SHP77 (cell line): Measurements from ENCODE around the gene IFITM1.
"Not testable (repeated sequence)": the region's sequence is repeated elsewhere in the genome, so short reads cannot be mapped to it uniquely, and the experiment has no call there.

Experiments used
- DNase-seq, 2 experiments: peaks; one replicate each; lab custom pipeline; 2025; lab: John Stamatoyannopoulos, UW

Gene IFITM1

DNA sequence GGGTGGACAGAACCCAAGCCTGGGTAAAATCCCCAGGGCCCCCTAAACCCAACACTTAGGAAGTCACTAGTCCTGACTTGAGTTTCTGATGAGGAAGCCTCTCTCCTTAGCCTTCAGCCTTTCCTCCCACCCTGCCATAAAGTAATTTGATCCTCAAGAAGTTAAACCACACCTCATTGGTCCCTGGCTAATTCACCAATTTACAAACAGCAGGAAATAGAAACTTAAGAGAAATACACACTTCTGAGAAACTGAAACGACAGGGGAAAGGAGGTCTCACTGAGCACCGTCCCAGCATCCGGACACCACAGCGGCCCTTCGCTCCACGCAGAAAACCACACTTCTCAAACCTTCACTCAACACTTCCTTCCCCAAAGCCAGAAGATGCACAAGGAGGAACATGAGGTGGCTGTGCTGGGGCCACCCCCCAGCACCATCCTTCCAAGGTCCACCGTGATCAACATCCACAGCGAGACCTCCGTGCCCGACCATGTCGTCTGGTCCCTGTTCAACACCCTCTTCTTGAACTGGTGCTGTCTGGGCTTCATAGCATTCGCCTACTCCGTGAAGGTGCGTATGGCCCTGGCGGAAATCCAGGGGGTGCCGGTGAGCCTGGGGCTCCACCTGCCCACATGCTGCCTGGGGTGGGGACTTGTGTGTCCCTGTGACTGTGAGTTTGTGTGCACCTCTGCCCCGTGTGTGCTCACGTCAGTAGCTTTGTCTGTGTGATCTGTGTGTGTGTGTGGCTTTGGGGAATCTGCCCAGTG is at the start of gene IFITM1:
TSS of gene IFITM1 (plus strand) at position 254 of the 767 bp plus-strand sequence. CDS start at position 385, 131 bp downstream.
- DNase-seq: no peak

DNA sequence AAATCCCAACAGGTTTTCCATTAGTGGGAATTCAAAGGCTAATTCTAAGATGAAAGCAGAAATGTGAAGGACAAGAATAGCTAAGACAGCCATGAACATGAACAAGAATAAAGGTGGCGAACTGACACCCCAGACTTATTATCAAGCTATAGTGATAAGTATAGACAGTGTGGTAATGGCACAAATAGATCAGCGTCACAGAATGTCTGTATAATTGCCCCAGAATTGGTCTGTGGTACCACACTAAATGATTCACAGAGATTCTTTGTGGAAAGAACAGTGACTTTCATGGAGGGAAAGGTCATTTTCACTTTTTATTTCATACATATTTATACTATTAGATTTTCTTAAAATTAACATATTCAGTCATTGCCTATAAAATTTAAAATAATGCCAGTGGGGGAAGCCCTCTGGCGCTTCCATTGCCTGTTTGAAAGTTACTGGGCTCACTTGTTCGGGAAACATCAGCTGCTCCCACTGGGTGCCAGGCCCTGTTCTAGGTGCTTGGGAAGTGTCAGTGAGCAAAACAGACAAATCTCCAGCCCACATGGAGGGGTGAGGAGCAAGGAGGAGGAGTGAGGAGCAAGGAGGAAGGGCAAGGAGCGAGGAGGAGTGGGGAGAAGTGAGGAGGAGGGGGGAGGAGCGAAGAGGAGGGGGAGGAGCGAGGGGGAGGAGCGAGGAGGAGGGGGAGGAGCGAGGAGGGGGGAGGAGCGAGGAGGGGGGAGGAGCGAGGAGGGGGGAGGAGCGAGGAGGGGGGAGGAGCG is 47.0 kb upstream of the IFITM1 start:
- DNase-seq: no peak

DNA sequence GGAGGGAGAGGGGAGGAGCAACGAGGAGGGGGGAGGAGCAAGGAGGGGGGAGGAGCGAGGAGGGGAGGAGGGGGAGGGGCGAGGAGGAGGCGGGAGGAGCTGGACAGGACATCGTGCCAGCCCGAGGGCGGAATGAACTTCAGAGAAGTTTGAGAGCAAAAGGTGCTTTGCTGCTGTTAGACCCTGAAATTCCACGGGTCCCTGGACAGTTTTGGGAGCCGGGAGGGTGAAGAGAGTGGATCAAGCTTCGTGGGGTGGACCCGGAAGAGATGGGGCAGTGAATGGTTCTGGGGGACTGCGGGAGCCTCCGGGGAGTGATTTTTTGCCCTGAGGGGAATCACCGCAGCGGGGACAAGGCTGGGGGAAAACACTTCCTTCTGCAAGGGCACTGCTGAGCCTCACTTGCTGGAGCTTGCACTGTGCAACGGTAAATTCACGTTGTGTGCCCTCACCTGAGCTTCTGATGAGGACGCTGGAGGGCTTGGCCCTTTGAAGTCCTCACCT is 46.3 kb upstream of the IFITM1 start:
- DNase-seq: no peak

DNA sequence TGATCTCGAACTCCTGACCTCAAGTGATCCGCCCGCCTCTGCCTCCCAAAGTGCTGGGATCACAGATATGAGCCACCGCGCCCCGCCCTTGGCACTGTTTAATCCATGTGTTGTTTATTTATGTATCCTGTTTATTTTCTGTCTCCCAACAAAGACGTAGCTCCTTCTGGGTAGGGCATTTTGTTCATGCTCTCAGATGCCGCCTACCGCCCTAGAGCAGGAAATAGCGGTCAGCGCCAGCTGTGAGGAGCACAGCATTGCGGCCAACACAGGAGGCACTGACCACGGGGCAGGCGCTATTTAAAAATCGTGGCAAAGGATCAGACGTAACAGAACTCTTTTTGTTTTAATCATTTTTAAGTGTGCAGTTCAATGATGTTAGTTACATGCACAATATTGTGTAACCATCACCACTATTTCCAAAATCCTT is 45.1 kb upstream of the IFITM1 start:
- DNase-seq: not testable (repeated sequence)

DNA sequence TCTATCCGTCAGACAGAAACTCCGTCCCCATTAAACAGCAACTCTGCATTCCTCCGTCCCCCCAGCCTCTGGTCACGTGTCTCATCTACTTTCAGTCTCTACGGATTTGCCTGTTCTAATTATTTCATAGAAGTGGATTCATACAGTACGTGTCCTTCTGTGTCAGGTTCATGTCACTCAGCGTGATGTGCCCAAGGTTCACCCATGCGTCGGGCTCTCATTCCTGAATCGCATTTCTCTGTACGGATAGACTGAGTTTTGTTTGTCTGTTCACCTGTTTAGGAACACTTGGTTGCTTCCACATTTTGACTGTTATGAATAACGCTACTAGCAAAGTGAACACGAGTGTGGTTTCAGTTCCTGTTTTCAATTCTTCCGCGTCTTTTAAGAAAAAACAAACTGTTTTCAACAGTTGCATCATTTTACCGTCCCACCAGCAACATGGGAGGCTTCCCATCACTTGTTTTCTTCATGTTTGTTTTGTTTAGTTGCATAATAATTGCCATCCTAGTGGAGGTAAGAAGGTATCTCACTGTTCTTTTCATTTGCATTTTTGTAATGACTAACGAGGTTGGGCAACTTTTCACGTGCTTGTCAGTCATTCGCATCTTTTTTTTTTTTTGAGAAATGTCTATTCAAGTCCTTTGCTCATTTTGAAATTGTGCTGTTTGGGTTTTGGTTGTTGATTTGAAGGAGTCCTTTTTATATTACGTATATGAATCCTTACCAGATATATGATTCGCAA is 44.5 kb upstream of the IFITM1 start:
- no peak for DNase-seq

DNA sequence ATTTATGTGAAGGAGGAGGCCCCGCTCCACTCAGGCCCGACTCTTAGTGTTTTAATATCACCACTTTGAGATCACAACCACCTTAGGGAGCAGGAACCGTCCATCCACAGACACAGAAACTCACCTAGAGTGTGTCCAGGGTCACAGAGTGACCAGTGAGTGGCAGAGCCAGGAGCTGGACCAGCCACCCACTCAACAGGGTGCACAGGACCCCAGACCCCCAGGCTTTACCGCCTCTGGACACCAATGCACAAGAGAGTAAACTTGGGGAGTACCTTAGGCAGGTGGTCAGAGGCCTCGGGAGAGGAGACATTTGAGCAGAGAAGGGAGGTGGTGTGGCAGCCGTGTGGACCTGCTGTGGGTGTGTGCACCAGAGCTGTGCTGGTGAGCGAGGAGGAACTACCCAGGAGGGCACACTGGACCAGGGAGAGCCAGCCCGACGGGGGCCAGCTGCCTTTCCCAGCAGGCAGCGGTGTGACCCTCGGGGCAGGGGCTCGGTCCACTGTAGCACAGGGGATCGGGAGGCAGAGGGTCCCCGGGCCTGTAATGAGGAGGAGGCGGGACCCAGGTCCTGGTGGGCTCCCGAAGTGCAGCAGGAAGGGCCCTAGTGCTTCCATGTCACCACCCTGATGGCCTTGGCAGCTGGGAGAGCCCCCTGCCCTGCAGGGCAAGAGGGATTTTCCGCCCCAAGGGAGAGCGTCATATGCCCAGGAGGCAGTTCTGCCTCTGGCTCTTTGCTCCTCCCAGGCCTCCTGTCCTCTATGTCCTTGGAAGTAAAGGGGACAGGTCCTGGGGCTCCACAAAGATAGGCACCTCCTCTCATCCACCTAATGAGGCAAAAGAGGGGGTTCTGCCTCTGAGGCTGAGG is 43.2 kb upstream of the IFITM1 start:
- DNase-seq: no peak

DNA sequence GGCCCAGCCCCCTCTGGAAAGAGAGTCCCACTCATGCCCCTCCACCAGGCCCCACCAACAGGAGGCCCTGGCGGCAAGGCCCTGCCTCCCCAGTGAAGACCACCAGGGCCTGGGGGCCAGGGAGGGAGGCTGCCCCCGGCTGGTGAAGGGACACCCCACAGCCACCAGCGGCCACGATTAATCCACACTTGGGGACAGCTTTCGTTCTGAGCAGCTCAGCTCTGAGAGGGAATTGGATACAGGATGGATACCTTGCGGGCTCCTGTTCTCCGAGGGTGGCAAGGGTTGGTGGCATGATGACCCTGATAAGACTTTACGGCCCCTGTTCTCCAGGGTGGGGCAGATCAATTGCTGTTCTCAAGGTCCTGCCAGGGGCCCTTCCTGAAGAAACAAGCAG is 42.5 kb upstream of the IFITM1 start:
- no peak for DNase-seq

DNA sequence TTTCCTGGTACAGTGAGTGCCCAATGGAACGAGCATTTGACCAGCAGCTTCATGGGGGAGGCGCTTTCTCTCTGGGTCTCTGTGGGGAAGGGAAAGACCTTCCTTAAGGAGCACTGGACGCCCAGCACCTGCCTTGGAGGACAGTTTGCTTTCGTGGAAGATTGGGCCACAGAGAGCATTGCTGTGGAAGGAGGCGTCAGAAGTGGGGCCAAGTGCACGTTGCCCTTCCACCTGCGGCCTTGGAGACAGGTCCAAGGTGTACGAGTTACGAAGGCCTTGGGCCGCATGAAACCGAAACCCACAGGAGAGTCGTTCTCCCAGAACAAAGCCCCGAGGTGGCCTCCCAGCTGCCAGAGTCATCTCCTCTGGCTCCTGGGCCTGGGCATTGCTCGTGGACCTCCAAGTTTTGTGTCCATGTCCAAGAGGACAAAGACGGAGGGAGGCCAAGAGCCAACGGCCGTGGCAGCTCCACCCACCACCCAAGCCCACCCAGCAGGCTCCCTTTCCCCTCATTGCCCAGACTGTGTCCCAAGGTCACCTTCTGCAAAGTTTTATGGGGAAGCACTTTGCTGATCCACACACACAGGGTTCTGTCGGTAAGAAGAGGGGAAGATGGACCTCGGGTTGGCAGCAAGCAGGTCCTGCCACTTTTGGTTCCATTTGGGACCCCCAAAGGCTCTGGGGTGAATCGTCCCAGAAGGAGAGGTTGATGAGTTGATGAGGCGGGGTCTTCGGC is 41.5 kb upstream of the IFITM1 start:
- DNase-seq: no peak

DNA sequence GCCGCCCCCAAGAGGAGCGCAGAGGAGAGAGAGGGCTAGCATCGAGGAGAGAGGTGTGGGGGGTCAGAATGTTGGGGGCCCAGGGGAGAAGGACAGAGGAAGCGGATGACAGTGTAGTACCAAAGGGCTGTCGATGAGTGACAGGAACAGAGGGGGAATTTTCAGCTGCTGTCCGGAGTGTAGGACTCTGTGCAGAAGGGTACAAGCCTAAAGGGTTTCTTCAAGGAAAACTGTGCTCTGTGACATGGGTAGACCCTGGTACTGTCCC is 41.0 kb upstream of the IFITM1 start:
- no peak for DNase-seq

DNA sequence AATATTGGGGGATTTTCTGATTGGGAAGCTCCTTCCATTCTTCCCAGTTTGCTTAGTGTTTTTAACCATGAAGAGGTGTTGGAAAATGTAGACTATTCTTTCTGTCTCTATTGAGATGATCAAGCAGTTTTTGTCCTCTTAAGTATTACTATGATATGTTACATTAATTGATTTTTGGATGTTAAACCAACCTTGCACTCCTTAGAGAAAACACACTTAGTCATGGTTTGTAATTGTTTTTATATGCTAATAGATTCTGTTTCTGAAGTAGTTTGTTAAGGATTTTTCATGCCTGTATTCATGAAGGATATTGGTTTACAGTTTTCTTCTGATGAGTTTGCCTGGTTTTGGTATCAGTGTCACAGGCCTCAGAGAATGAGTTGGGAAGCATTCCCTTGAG is 37.6 kb upstream of the IFITM1 start:
- DNase-seq: no peak

DNA sequence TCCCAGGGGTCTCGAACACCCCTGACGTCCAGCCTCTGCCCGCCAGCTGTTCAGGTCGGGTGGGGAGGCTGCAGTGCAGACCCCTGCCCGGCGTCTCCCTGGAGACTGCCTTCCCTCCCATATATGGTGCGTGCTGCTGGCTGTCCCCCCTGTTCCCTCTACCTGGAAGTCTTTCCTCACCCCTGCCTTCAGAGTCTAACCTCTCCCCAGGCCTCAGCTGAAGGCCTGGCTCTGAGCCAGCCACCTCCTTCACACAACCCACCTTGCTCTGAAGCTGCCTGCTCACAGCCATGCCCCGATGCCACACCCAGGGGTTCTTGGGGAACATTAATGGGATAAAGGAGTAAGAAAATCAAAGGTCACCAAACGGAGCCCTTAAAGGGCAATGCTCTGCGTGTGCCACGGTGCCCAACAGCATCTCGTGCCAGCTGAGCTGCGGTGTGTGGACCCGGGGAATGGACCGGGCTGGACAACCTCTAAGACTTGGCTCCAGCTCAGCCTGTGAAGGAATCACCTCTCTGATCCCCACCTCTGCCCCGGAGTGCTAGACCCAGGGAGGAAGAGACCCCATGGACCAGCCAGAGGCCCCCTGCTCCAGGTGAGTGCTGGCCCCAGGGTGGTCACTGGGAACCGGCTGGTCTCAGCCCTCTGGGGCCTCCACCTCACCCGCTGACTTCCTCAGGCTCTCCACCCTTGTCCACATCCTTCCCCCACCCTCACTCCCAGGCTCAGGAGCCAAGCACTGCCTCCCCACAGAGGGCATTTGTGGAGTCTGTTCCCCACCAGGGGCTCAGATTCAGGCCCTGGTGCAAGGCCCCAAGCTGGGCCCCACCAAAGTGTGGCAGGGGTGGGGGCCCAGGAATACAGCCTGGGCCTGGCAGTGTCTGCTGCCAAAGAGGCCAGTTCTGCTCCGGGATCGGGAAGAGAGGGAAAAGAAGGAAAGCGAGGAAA is 35.6 kb upstream of the IFITM1 start, which contains the start of gene NLRP6:
TSS of gene NLRP6 (plus strand) at position 407 of the 951 bp plus-strand sequence. CDS start at position 570, 163 bp downstream.
- no peak for DNase-seq

DNA sequence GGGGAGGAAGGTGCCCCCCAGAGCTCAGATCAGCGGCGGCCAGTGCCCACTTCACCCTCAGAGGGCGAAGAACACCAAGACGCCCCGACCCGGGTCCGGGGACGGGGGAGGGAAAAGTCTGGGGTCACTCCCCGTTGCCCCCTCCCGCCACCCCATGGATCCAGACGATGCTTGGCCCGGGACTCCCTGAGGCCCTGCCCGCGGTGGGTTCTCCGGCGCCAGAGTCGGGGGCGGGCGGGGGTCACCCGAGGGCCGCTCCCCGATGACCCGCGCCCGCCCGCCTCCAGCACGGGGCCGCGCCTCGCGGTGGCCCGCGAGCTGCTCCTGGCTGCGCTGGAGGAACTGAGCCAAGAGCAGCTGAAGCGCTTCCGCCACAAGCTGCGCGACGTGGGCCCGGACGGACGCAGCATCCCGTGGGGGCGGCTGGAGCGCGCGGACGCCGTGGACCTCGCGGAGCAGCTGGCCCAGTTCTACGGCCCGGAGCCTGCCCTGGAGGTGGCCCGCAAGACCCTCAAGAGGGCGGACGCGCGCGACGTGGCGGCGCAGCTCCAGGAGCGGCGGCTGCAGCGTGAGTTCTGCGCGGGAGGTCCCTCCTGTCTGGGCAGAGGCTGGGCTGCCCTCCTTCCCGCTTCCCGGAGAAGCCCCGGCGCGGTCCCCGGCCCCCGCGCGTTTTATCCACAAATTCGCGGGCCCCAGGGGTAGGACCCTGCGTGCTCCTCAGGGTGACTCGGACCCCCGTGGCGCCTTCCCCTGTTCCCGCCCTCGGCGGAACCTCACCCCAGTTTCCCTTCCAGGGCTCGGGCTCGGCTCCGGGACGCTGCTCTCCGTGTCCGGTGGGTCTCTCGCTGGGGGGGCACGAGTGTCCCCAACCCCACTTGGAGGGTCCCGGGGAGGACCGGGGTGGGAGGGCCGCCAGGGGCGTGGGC is 34.5 kb upstream of the IFITM1 start:
- no peak for DNase-seq

DNA sequence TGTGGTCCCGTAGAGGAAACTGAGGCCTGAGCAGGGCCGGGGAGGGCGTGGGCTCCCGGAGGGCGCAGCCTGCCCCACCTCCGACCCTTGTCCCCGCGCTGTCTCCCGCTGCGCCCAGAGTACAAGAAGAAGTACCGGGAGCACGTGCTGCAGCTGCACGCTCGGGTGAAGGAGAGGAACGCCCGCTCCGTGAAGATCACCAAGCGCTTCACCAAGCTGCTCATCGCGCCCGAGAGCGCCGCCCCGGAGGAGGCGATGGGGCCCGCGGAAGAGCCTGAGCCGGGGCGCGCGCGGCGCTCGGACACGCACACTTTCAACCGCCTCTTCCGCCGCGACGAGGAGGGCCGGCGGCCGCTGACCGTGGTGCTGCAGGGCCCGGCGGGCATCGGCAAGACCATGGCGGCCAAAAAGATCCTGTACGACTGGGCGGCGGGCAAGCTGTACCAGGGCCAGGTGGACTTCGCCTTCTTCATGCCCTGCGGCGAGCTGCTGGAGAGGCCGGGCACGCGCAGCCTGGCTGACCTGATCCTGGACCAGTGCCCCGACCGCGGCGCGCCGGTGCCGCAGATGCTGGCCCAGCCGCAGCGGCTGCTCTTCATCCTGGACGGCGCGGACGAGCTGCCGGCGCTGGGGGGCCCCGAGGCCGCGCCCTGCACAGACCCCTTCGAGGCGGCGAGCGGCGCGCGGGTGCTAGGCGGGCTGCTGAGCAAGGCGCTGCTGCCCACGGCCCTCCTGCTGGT is 33.7 kb upstream of the IFITM1 start:
- no peak for DNase-seq

DNA sequence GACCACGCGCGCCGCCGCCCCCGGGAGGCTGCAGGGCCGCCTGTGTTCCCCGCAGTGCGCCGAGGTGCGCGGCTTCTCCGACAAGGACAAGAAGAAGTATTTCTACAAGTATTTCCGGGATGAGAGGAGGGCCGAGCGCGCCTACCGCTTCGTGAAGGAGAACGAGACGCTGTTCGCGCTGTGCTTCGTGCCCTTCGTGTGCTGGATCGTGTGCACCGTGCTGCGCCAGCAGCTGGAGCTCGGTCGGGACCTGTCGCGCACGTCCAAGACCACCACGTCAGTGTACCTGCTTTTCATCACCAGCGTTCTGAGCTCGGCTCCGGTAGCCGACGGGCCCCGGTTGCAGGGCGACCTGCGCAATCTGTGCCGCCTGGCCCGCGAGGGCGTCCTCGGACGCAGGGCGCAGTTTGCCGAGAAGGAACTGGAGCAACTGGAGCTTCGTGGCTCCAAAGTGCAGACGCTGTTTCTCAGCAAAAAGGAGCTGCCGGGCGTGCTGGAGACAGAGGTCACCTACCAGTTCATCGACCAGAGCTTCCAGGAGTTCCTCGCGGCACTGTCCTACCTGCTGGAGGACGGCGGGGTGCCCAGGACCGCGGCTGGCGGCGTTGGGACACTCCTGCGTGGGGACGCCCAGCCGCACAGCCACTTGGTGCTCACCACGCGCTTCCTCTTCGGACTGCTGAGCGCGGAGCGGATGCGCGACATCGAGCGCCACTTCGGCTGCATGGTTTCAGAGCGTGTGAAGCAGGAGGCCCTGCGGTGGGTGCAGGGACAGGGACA is 32.9 kb upstream of the IFITM1 start:
- no peak for DNase-seq

DNA sequence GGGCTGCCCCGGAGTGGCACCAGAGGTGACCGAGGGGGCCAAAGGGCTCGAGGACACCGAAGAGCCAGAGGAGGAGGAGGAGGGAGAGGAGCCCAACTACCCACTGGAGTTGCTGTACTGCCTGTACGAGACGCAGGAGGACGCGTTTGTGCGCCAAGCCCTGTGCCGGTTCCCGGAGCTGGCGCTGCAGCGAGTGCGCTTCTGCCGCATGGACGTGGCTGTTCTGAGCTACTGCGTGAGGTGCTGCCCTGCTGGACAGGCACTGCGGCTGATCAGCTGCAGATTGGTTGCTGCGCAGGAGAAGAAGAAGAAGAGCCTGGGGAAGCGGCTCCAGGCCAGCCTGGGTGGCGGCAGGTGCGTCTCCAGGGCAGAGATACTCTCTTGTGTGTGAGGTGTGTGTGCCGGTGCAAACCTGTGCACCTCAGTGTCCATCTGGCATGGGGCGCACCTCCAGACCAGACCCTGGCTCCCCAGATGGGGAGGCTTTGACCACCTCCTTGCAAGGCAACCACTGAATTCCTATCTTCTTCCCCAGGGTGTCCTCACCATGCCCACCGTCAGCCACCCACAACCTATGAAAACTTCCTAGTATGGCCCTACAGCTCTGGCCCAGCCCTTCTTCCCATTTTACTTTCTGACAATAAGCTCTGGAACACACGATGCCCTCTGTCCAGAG is 32.2 kb upstream of the IFITM1 start:
- no peak for DNase-seq

DNA sequence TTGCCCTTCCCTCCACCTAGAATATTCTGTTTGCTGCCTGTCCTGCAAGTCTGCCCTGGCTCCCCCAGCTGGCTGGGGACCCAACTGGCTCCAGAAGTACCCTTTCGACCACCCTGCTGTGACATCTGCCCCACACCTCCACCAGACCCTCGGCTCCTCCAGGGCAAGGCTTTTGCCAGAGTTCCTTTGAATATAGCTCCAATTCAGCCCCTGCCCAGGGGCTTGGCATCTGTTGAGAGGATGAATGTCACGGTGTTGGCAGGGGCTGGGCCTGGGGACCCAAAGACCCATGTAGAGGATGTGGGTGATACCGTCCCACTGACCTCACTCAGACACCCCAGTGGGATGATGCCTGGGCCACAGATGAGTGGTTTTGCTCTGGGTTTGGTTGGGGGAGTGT is 31.7 kb upstream of the IFITM1 start:
- no peak for DNase-seq
